HG03103 (cell line): ENCODE measurements around the gene PCMTD2.
A peak's percentile ranks its signal among the peaks of the same experiment; 100 is the strongest.
"Not testable (repeated sequence)": the region's sequence is repeated elsewhere in the genome, so short reads cannot be mapped to it uniquely, and the experiment has no call there.

Source experiments
- ATAC-seq: cut with Tn5 transposase; IDR thresholded peaks from one replicate; pipeline ENCODE4 v1.9.1; 2021; ENCODE audit warnings: low read depth; ENCODE audit not compliant: unreplicated experiment

The PCMTD2 gene

GRCh38 chr20:64285579-64286446 is 30.3 kb downstream of the PCMTD2 start:
- peak; percentile 93 for ATAC-seq

- ATAC-seq, result not testable (repeated sequence)
Measured at GRCh38 chr20:64286447-64287263, 31.1 kb downstream of the PCMTD2 start.

DNA sequence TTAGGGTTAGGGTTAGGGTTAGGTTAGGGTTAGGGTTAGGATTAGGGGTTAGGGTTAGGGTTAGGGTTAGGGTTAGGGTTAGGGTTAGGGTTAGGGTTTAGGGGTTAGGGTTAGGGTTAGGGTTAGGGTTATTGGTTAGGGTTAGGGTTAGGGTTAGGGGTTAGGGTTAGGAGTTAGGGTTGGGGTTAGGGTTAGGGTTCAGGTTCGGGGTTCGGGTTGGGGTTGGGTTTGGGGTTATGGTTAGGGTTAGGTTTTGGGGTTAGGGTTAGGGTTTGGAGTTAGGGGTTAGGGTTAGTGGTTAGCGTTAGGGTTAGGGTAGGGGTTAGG is 31.7 kb downstream of the PCMTD2 start:
- not testable (repeated sequence) for ATAC-seq

GRCh38 chr20:64292167-64292566 is 36.6 kb downstream of the PCMTD2 start:
- ATAC-seq, result not testable (repeated sequence)

- not testable (repeated sequence) for ATAC-seq
Measured at GRCh38 chr20:64303086-64303485, 47.5 kb downstream of the PCMTD2 start.

GRCh38 chr20:64313761-64314160 is 58.2 kb downstream of the PCMTD2 start:
- not testable (repeated sequence) for ATAC-seq

- ATAC-seq, result not testable (repeated sequence)
Measured at GRCh38 chr20:64315381-64315780, 59.8 kb downstream of the PCMTD2 start.

- not testable (repeated sequence) for ATAC-seq
Measured at GRCh38 chr20:64315884-64316283, 60.3 kb downstream of the PCMTD2 start.

DNA sequence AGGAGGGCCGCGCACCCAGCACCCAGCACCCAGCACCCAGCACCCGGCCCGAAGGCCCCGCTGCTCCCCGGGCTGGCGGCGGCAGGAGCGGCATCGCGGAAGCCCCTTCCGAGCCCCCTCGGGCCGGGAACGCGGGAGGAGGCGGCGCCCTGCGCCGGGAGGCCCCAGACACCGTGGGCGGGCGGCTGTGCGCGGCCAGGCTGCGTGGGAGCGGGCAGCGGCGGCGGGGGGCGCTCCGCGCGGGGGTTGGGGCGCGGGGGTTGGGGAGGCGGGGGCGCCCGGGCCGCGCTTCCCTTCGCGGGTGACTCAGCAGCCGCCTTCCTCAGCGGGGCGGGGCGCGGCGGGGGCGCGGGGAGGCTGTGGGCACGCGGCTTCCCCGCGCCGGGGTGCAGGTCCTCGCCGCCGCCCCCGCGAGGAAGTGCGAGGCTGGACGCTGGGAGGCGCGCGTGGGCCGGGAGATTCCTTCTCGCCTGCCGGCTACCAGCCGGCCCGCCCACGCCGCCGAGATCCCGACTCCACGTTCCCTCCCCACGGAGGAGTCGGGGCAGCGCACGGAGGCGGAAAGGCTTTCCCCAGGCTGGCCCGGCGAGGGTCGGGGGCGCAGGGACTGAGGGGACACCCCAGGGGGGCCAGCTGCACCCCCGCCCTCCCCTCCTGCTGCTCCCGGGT is 61.0 kb downstream of the PCMTD2 start:
- ATAC-seq, result not testable (repeated sequence)

- ATAC-seq, result not testable (repeated sequence)
Measured at GRCh38 chr20:64317331-64317730, 61.8 kb downstream of the PCMTD2 start.

DNA sequence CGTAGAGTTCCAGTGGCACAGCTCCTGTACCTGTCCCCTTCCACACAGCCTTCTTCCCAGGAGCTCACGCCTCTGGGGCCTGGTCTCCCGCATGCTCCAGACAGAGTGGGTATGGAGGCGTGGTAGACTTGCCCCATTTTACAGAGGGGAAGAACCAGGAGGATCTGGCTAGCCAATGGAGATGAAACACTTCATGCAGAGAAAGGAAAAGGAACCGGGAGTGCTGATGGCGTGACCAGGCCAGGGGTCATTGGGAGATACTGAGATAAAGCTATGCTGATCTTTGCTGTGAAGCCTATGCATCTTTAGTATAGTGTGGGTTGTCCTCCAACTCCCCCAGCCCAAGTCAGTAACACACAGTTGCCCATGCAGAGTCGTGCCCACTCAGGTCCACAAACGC is 62.5 kb downstream of the PCMTD2 start:
- not testable (repeated sequence) for ATAC-seq

- ATAC-seq, result not testable (repeated sequence)
Measured at GRCh38 chr20:64322031-64322789, 66.7 kb downstream of the PCMTD2 start.
